GM21381 (cell line): Measurements from ENCODE around the gene CDON.

Experiments
- ATAC-seq: cut with Tn5 transposase; IDR thresholded peaks from one replicate; pipeline ENCODE4 v1.9.1; 2021; ENCODE audit warnings: mild to moderate bottlenecking, moderate library complexity; ENCODE audit not compliant: unreplicated experiment

Gene CDON

GRCh38 chr11:125945011-125945796 lies 117.5 kb downstream of the CDON start:
- no peak for ATAC-seq

DNA sequence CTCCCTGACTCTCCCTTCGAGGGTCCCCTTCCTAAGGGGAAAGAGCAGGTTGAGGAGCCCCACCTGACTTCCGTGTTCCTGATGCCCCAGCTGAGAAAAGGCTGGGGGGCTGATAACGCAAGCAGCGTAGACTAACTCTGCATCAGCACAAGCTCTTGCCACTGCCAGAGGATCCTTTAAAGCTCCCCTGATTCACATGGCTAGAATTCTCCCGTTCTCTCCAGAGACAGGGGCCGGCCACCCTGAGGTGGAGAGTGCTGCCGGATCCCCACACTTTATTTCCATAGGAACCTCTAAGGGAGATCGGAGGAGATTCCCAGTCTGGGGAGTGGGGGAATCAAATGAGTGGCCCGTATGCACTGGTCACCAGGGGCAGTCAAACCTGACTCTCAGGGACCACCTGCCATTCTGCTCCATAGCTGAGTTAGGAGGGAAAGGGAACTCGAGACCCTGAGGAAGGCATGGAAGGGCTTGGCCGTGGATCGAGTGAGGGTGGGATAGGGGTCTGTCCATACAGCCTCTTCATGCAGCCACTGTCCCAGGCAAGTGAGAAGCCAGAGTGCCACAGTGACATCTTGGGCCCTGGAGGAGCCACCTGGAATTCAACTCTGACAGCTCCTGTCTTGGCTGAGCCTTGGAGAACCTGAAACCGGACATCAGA lies 118.2 kb downstream of the CDON start:
- ATAC-seq: no peak

DNA sequence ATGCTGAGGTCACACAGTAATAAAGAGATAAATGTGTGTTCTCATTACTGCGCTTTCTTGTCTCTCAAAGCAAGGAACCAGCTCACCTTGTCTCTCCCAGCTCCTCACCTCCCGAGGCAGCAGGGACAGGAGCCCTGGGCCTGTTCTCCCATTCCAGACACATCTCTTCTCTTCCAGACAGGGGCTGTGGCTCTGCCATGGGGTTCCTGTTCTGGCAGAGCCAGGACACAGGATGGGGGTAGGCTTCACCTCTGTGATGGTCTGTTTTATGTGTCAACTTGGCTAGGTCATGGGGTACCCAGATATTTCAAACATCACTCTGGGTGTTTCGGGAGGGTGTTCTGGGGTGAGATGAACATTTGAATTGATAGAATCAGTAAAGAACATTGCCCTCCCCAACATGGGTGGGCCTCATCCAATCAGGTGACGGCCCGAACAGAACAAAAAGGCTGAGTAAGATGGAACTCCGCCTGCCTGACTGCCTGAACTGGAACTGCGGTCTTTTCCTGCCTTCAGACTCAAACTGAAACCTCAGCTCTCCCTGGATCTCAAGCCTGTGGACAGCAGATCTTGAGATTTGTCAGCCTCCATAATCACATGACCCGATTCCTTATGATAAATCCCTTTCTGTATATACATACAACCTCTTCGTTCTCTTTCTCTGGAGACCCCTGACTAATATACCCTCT lies 118.9 kb downstream of the CDON start:
- no peak for ATAC-seq

GRCh38 chr11:125942771-125943428 lies 119.8 kb downstream of the CDON start:
- no peak for ATAC-seq

GRCh38 chr11:125941619-125942611 lies 120.8 kb downstream of the CDON start:
- no peak for ATAC-seq

DNA sequence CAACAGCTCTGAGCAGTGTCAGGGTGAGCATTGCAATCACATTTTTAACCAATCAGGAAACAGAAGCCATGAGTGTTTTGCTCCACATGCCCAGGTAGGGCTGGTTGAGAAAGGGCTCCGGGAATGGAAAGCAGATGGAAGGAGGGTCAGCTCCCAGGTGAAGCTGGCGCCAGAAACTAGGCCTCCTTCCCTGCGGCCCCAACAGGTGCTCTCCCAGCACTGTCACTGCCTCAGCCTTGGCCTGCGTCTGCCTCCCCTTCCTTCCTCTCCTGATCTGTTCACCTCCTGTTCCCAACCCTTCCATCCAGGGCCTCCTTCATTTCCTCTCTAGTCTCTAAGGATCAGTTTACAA lies 121.4 kb downstream of the CDON start:
- no peak for ATAC-seq

DNA sequence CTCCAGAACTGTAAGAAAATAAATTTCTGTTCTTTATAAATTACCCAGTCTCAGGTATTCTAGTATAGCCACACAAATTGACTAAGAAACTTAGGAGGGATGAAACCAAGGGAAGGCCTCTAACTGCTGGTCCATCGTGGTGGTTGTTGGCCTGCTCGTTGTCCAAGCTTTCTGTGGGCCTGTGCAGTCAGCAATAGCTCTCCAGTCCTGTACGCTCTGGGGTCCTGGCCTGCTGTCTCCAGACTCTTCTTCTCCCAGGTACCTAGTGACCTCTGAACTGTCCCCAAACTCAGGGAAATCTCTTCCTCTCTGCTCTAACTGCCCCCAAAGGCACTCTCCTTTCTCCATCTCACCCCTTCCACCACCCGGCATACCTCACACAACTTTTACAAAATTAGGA lies 122.5 kb downstream of the CDON start:
- ATAC-seq: no peak

DNA sequence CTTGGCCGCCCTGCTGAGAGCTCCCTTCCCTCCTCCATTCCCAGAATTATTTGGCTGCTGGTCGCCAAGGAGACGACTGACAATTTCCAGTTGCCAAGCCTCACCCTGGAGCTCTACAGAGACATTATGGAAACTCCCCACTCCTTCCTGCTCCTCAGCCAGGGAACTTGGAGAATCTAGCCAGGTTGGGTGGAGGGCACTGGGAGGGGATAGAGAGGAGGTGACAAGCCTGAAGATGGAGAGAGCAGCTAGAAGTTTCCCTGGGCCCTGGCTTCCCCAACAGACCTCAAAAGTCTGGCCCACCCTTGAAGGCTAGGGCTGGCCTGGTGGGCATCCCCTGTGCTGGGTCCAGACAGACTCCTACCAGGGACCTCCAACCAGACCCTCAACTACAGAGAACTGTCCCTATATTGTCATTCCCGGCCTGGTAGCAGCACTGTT lies 123.6 kb downstream of the CDON start:
- ATAC-seq: no peak

DNA sequence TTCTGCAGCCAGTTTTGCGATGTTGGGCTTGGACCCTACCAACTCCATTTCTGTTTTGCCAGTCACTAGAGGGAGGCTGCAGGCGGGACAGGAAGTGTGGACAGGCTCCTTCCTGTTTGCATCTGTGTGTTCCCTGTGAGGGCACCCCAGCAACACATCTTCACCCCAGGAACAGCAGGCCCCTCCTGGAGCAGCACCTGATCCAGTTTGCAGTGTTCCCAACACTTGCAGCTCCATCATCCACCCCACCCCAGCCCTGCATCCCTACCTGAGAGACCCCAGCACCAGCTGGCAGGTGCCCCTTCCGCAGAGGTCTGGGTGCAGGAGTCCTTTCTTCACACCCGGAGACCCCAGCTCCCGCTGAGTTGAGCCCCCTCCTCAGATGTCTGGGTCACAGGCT lies 124.2 kb downstream of the CDON start:
- ATAC-seq: no peak

DNA sequence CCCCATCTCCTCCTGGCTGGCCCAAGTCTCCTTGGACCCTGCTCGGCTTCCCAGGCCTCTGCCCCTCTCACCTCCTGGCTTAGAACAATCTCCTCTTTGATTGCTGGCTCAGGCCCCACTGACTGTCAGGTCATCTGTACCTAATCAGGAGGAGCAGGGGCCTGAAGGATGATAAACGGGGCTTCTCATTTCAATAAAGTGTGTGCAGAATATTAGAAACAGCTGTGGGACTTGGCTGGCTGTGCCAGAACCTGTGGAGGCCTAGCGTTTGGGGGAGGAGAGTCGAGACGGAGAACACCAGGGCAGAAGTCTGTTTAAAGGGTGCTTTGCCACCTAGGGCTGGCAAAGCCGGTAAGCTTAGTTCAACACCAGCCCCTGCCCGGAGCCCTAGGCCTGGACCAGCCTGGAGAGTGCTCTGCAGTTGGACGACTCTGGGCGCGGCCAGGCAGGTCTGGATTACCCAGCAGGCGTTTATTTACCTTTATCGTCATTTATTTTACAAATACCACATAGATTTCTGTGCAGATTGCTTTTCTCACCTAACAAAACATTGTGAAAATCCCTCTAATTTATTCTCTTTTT lies 127.0 kb downstream of the CDON start:
- no peak for ATAC-seq

DNA sequence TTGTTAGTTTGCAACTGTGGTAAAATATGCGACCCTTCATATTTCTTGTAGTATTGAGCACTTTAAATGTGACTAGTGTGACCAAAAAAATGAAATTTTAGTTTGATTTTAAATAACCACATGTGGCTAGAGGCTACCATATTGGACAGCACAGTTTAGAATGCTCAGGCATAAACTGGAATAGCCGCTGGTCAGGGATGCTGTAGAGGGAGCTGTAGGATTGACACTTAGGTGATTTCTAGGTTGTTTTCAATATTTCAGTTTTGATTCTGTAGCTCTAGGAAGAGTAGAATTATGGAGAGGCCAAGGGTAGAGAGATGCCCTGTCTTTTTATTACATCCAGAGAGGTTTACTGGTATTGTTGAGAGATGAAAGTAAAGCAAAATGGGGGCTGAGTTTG lies 127.6 kb downstream of the CDON start:
- ATAC-seq: no peak

- no peak for ATAC-seq
Observed at GRCh38 chr11:125934473-125934872, 128.2 kb downstream of the CDON start.

DNA sequence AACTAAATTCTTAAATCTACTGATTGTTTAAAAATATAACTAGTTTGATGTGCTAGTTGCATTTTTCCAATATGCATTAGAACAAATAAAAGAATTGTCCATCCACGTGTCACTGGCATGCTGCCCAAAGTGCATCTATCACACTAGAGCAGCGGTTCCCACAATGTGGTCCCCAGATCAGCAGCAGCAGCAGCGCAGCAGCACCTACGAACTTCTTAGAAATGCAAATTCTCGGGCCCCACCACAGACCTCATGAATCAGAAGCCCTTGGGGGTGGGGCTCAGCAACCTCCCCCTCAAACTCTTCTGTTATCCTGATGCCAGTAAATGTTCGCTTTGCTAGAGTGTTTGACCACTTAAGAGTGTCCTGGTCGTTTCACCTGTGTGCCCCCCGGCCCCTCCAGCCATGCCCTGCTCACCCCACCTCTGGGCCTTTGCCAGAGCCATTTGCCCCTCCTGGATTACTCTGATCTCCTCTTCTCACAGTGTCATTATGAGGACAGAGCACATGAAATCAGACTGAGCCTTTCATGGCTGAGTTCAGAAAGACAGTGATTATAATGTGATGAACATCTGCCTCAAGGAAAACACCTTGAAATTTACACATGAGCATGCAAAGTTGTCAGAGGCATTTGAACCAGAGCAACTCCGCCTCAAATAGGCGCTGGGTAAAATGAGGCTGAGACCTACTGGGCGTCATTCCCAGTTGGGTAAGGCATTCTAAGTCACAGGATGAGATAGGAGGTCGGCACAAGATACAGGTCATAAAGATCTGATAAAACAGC lies 129.4 kb downstream of the CDON start:
- no peak for ATAC-seq

DNA sequence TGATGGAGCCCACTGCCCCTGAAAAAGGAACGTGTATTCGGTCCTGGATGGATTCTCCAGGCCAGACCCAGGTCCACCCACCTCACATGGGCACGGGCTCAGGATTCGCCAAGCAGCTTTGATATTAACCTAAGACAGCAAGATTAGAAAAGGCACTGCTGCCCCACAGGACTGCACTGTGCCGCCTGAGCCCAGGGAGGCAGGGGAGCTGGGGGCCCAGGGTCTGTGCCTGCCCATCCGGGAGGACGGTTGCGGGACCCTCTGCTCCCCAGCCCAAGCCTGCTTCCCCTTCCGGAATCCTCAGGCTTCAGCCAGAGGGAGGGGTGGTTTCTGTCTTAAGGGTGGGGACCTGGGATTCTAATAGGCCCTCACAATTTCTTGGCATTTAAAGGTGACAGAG lies 130.4 kb downstream of the CDON start:
- no peak for ATAC-seq

- ATAC-seq: no peak
Observed at GRCh38 chr11:125931668-125932067, 131.0 kb downstream of the CDON start.

DNA sequence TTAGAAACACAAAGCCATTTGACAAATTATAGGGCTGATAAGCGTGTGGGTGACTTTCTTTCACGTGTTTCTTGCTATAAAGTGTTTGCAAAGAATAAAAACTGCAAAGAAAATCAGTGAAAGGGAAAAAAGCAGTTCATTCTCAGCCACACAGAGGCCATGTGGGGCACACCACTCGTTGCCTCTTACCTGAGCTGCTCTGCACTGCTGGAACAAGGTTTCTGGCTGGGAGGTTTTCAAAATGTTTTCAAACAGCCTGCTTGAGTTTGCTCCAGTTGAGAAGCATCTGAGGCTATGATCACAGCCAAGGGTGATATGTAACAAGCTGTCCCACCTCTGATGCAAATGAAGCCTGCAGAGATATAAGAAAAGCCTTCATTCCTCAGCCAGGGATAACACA lies 131.6 kb downstream of the CDON start:
- ATAC-seq: no peak

DNA sequence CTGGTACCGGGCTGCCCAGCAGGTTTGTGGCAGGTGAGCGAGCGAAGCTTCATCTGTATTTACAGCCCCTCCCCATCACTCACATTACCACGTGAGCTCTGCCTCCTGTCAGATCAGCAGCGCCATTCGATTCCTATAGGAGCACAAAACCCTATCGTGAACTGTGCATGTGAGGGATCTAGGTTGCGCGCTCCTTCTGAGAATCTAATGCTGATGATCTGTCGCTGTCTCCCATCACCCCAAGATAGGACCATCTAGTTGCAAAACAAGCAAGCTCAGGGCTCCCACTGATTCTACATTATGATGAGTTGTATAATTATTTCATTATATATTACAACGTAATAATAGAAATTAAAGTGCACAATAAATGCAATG lies 132.6 kb downstream of the CDON start:
- no peak for ATAC-seq

- no peak for ATAC-seq
Observed at GRCh38 chr11:125929445-125930075, 133.1 kb downstream of the CDON start.

DNA sequence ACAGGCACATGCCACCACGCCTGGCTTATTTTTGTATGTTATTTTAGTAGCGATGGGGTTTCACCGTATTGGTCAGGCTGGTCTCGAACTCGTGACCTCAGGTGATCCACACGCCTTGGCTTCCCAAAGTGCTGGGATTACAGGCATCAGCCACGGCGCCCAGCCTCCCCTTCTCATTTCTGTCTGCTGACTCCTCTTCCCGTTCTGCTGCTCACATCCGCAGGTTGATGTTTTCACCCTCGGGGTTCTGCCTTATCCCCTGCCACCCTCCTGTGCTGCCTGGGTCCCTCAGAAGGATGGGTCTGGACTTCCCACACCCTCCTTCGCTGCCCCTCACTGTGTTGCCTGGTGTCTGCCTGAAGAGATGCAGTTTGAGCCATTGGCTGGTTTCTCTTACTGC lies 136.0 kb downstream of the CDON start:
- no peak for ATAC-seq
